IgD-negative memory B cell (primary cell): ENCODE data around the gene CXCL14. TPM values are rescaled to one million over a fixed set of nuclear protein-coding genes. Genes with fewer than 3 reads are reported as not detected.

Source experiments
- H3K27ac Mint-ChIP-seq, 3 donors: one replicate each; pipeline ENCODE4 v1.8.0; 2020 to 2022; ENCODE audit warnings: mild to moderate bottlenecking in 3 of 3, mixed read lengths in 3 of 3, moderate library complexity in 1 of 3
- H3K27me3 Mint-ChIP-seq: one replicate; pipeline ENCODE4 v1.8.0; 2021; ENCODE audit warnings: mixed read lengths
- H3K36me3 Mint-ChIP-seq: one replicate; pipeline ENCODE4 v1.8.0; 2020; ENCODE audit warnings: mild to moderate bottlenecking, mixed read lengths
- H3K4me1 Mint-ChIP-seq, 3 donors: one replicate each; pipeline ENCODE4 v1.8.0; 2020 to 2022; ENCODE audit warnings: mixed read lengths in 3 of 3, mild to moderate bottlenecking in 1 of 3
- H3K4me3 Mint-ChIP-seq, 4 donors: one replicate each; pipeline ENCODE4 v1.8.0; 2020 to 2022; ENCODE audit warnings: mild to moderate bottlenecking in 4 of 4, mixed read lengths in 4 of 4, moderate library complexity in 3 of 4
- H3K9me3 Mint-ChIP-seq, 3 donors: one replicate each; pipeline ENCODE4 v1.8.0; 2020 to 2021; ENCODE audit warnings: mixed read lengths in 3 of 3, mild to moderate bottlenecking in 1 of 3
- polyA plus RNA-seq: library from polyadenylated mRNA; unstranded; fragments of 300-500 nt; fragmentation: Illumina TruSeq; gene quantifications from one replicate; pipeline ENCODE4 v1.2.3, GENCODE V29; 2021

The CXCL14 gene
- polyA plus RNA-seq, 1 donor from 2014 or later, result not detected

- Mint-ChIP-seq H3K4me1 (no peaks in the 10 kb centered on the region), H3K27ac (no peak overlapping the region), H3K27me3 (peaks cover 4% of the 10 kb centered on the region), H3K9me3 (no peaks in the 10 kb centered on the region), H3K4me3 (no peak overlapping the region), H3K36me3 (peaks cover 3% of the 10 kb centered on the region)
These were observed 24.3 kb upstream of the CXCL14 start for GRCh38 chr5:135602882-135603721.

DNA sequence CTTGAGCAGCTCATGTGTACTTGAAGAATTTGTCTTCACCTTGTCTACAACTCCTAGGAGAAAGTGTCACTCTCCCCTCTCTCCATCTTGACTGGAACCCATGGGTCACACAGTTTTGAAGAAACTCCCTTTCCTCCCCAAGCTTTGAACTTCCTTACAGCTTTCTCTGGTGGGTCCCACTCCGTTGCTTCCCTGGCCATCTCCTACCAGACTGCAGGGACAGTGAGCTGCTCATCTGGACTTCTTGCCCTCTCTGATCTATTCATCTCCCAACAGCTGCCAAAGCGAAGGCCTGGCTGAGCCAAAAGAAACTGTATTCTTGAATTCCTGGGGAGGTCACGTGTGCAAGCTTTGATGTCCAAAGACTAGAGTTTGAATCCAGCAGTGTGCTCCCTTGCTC is 22.7 kb upstream of the CXCL14 start:
- Mint-ChIP-seq H3K4me3 (no peak overlapping the region), H3K9me3 (no peaks in the 10 kb centered on the region), H3K4me1 (no peaks in the 10 kb centered on the region), H3K27ac (no peak overlapping the region), H3K36me3 (no peaks in the 10 kb centered on the region), H3K27me3 (peaks cover 5% of the 10 kb centered on the region)

DNA sequence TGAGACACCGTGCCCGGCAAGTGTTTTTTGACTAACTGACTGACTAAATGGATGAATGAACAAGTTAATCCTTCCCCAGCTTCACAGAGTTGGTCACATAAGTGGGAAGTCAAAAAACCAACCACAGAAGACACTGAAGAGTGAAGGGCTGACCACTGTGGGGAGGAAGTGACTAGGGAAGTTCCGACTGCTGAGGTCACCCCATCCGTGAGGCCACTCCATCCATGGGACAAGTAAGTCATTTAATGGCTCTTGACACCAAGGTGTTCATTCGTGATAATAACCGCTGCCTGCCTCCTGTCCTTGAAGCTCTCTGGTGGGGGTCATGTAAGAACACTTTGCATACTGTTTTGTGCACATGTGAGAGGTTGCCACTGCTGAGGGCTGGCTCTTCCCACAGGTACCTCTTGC is 22.2 kb upstream of the CXCL14 start:
- H3K4me1 Mint-ChIP-seq, result no peaks in the 10 kb centered on the region
- H3K27me3 Mint-ChIP-seq, result peaks cover 5% of the 10 kb centered on the region
- H3K27ac Mint-ChIP-seq, result no peak overlapping the region
- no peak overlapping the region for H3K4me3 Mint-ChIP-seq
- H3K36me3 Mint-ChIP-seq, result no peaks in the 10 kb centered on the region
- H3K9me3 Mint-ChIP-seq, result no peaks in the 10 kb centered on the region

GRCh38 chr5:135600152-135600570 is 21.4 kb upstream of the CXCL14 start:
- peaks cover 5% of the 10 kb centered on the region for H3K27me3 Mint-ChIP-seq
- no peak overlapping the region for H3K4me3 Mint-ChIP-seq
- no peaks in the 10 kb centered on the region for H3K36me3 Mint-ChIP-seq
- H3K27ac Mint-ChIP-seq, result no peak overlapping the region
- no peaks in the 10 kb centered on the region for H3K4me1 Mint-ChIP-seq
- no peaks in the 10 kb centered on the region for H3K9me3 Mint-ChIP-seq

- Mint-ChIP-seq H3K27ac (no peak overlapping the region), H3K27me3 (peaks cover 5% of the 10 kb centered on the region), H3K4me1 (no peaks in the 10 kb centered on the region), H3K36me3 (no peaks in the 10 kb centered on the region), H3K9me3 (no peaks in the 10 kb centered on the region), H3K4me3 (no peak overlapping the region)
These were observed 20.8 kb upstream of the CXCL14 start for GRCh38 chr5:135599421-135600151.

DNA sequence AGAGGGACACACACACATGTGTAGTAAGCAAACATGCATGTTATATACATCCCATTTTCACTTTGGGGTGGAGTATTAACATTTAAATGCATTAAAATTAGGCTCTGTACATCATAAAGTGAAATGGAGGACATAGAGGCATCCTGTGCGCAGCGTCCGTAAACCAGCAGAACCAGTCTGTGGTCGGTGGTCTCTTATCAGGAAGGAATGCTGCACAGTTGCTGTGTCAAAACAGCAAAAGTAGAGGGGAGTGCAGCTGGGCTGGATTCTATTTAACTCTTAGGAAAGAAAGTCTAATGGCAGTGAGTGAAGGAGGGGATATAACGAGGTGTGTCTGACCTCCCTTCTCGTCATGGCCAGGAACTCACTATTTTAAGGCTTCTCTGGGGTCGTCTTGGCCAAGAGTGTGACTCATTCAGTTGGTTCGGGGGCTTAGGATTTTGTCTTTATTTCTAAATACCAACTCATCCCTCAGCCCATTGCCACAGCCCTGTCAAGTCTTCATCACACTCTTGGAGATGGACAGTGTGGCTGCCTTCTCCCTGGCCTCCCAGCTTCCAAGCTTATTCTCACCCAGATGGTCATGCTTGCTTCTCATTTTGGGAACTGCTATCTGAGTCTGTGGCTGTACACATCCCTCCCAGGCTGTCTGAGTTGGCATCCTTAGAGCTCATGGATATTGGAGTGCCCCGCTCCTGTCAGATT is 20.1 kb upstream of the CXCL14 start:
- H3K9me3 Mint-ChIP-seq, result no peaks in the 10 kb centered on the region
- peaks cover 4% of the 10 kb centered on the region for H3K27me3 Mint-ChIP-seq
- H3K36me3 Mint-ChIP-seq, result no peaks in the 10 kb centered on the region
- H3K27ac Mint-ChIP-seq, result no peak overlapping the region
- no peak overlapping the region for H3K4me3 Mint-ChIP-seq
- no peaks in the 10 kb centered on the region for H3K4me1 Mint-ChIP-seq

- H3K4me3 Mint-ChIP-seq, result no peak overlapping the region
- H3K4me1 Mint-ChIP-seq, result no peaks in the 10 kb centered on the region
- no peak overlapping the region for H3K27ac Mint-ChIP-seq
- peaks cover 4% of the 10 kb centered on the region for H3K27me3 Mint-ChIP-seq
- no peaks in the 10 kb centered on the region for H3K9me3 Mint-ChIP-seq
- no peaks in the 10 kb centered on the region for H3K36me3 Mint-ChIP-seq
These were observed 18.0 kb upstream of the CXCL14 start for GRCh38 chr5:135596788-135597187.

DNA sequence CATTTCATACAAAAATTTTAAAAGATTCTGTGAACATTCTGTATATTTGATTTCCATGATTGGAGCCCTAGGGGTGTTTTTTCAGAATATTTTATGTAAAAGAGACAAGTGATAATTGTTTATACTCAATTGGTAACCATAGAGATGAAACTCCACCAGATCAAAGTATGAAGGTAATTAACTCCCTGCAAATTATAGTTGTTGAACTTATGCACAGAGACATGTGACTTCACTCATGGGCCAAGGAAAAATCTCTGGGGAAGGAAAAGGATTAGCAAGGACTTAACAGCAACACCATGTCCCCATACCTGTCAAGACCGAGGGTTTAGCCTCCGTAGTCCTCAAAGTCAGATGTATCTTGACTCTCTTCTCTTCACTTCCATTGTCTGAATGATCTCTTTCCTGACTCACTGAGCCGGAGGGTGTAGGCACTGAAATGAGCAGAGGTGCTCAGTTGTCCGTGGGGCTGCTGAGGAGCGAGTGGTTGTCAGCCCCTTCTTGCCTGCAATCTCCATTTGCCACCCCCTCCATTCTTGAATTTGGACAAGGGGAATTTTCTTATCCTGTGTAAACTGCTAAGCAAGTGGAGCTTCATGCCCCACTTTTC is 17.5 kb upstream of the CXCL14 start:
- Mint-ChIP-seq H3K4me1 (no peaks in the 10 kb centered on the region), H3K27ac (no peak overlapping the region), H3K9me3 (no peaks in the 10 kb centered on the region), H3K4me3 (no peak overlapping the region), H3K27me3 (peaks cover 4% of the 10 kb centered on the region), H3K36me3 (no peaks in the 10 kb centered on the region)

GRCh38 chr5:135594416-135594960 is 15.7 kb upstream of the CXCL14 start:
- Mint-ChIP-seq H3K27me3 (peaks cover 1% of the 10 kb centered on the region), H3K9me3 (no peaks in the 10 kb centered on the region), H3K4me1 (no peaks in the 10 kb centered on the region), H3K4me3 (no peak overlapping the region), H3K27ac (no peak overlapping the region), H3K36me3 (no peaks in the 10 kb centered on the region)

DNA sequence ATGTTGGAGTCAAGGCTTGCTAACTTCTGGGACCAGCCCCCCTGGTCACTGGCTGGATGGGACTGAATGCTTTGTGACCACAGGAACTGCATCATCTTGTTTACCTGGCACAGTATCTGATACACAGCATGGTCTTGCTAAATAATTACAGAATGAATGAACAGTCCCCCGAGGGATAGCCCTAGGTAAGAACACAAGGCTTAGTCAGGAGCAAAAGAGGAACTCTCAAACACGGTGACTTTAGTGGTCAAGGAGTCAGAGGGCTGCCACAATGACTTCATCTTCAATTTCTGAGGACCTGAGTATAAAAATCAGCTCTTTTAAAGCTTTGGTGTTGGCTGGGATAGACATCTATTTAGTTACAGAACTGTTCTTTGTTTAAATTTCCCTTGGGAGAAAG is 15.1 kb upstream of the CXCL14 start:
- peaks cover 1% of the 10 kb centered on the region for H3K27me3 Mint-ChIP-seq
- peak overlapping the region in 1 of 3 donors; percentile 0 for H3K27ac Mint-ChIP-seq
- H3K4me1 Mint-ChIP-seq, result peaks cover 0 to 1% (median 0%) of the 10 kb centered on the region in 3 donors
- H3K36me3 Mint-ChIP-seq, result no peaks in the 10 kb centered on the region
- H3K9me3 Mint-ChIP-seq, result no peaks in the 10 kb centered on the region
- no peak overlapping the region for H3K4me3 Mint-ChIP-seq

DNA sequence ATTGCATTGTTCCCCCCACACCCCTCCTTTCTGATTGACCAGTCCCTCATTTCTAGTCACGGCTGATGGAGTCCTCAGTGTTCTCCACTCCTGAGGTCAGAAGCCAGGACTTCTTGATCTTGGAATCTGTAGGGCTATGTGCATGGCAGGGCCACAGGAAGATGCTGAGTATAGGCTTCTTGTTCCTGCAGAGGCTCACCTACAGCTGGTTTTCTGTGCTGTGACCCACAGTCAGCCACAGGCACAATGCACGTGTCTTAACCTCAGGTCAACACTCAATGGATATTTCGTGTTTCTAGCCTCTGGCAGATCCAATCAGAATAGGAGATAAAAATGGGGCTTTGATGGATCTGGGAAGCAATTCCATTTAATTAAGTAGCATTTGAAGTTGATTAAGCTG is 14.3 kb upstream of the CXCL14 start:
- Mint-ChIP-seq H3K36me3 (no peaks in the 10 kb centered on the region), H3K4me3 (no peak overlapping the region), H3K27ac (no peak overlapping the region), H3K27me3 (peaks cover 1% of the 10 kb centered on the region), H3K4me1 (peaks cover 0 to 1% (median 0%) of the 10 kb centered on the region in 3 donors), H3K9me3 (no peaks in the 10 kb centered on the region)

DNA sequence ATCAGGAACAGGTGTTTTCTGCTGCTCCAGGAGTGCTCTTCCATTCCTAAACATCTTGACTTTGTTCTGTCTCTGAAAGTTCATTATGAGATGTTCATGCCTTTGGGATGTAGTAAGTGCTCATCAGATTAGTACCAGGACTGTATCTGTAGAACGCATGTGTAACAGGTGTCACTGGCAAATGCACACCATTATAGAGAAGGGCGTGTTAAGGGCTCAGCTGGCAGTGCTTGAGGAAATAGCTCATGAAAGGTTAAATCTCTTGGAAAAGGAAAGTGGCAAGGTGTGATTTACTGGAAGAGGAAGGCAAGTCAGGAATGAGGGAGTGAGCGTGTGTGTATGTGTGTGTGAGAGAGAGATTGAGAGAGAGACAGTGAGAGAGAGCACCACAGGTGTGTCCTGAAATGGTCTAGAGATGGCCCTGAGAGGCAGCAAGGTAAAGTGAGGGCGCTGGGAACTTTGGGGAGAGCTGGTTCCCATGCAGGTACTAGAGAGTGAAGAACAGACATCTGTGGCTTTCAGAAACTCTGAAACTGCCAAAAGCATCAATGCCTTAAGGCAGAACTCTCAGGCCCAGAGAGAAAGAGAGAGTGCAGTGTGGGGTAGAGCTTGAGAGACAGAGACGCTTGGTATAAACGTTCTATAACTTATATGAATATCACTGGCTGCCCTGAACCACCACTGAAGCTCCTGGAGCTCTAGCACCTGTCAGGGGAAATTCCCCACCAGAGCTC is 13.7 kb upstream of the CXCL14 start:
- peaks cover under 1% of the 10 kb centered on the region for H3K27me3 Mint-ChIP-seq
- peaks cover 0 to 1% (median 0%) of the 10 kb centered on the region in 3 donors for H3K4me1 Mint-ChIP-seq
- H3K4me3 Mint-ChIP-seq, result no peak overlapping the region
- H3K27ac Mint-ChIP-seq, result no peak overlapping the region
- H3K9me3 Mint-ChIP-seq, result no peaks in the 10 kb centered on the region
- H3K36me3 Mint-ChIP-seq, result no peaks in the 10 kb centered on the region

- Mint-ChIP-seq H3K27ac (no peak overlapping the region), H3K4me3 (no peak overlapping the region), H3K9me3 (no peaks in the 10 kb centered on the region), H3K27me3 (no peaks in the 10 kb centered on the region), H3K36me3 (no peaks in the 10 kb centered on the region), H3K4me1 (peaks cover 0 to 1% (median 0%) of the 10 kb centered on the region in 3 donors)
These were observed 12.5 kb upstream of the CXCL14 start for GRCh38 chr5:135591277-135591676.

- H3K9me3 Mint-ChIP-seq, result no peaks in the 10 kb centered on the region
- H3K36me3 Mint-ChIP-seq, result peaks cover under 1% of the 10 kb centered on the region
- H3K27ac Mint-ChIP-seq, result no peak overlapping the region
- H3K27me3 Mint-ChIP-seq, result peaks cover 1% of the 10 kb centered on the region
- no peak overlapping the region for H3K4me3 Mint-ChIP-seq
- peaks cover 0 to 1% (median 0%) of the 10 kb centered on the region in 3 donors for H3K4me1 Mint-ChIP-seq
These were observed 10.4 kb upstream of the CXCL14 start for GRCh38 chr5:135589152-135589551.
